ENCODE measurements around the gene PDGFB. TPM values are rescaled to one million over a fixed set of nuclear protein-coding genes. Genes with fewer than 3 reads are reported as not detected.

PDGFB gene
- total RNA-seq, 1 experiment from 2014 or later = 13.1 TPM

DNA sequence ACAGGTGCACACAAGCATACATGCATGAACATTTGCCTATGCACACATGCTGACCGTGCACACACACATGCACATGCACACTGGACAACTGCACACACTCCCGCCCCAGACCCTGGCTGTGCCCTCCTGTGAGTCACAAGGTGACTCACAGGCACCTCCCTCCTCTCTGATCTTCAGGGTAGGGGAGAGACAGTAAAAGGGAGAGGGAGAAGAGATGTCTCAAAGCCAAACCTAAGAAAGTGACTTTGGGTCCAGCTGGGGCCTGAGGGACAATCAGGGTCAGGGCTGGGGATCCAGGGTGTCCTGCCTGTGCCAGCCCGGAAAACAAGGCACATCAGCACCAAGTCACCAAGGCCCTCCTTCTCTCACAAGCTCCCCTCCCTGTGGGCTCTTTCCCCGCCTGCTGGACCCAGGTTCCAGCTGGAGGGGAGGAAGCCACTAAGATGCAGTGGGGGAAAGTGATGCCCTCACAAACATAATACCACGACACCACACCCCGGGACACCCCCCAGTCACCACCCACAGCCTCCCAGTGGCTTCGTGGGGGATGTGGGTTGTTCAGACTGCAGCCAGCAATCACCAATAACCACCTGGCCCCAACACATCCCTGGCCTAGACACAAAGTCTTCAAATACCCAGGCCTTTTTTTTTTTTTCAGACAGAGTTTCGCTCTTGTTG, 39.3 kb downstream of the PDGFB start:
- H3K9ac ChIP-seq (ENCODE audit: low read length) = peak overlapping the region; percentile 42

DNA sequence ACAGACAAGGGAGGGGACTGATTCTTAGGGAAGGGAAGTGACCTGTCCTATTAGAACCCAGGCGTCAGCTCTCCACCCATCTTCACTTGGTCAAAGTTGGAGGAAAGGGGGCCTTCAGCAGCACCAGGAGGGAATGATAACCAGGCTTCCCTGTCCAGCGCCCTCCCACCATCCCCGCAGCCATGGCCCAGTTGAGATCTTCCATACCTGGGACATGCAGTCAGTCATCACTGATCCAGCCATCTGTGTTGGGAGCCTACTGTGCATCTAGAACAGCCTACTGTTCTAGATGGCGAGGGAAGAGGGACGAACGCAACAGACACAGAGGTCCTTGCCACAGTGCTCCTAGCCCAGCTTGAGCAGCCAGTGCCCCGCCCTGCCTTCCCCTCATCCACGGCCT, 40.6 kb downstream of the PDGFB start:
- CTCF ChIA-PET = no interaction called here
- H2AFZ ChIP-seq (ENCODE audit: low read depth, low read length, poor library complexity, severe bottlenecking) = no peak overlapping the region
- no peak for ATAC-seq
- intact Hi-C loops (cut with micrococcal nuclease) = no loop called here
- H3K36me3 ChIP-seq (ENCODE audit: control insufficient read depth in 1 of 2, insufficient read depth in 2 of 2, low read length in 2 of 2) = no peaks in the 10 kb centered on the region
- H3K9me2 ChIP-seq (ENCODE audit: insufficient read depth) = no peaks in the 10 kb centered on the region
- H3K27ac ChIP-seq (ENCODE audit: low read depth, low read length) = no peak overlapping the region
- no peaks in the 10 kb centered on the region for H4K20me1 ChIP-seq (ENCODE audit: insufficient read depth)
- BruUV-seq (replicated peaks) = no TSS peak
- H3K9me3 ChIP-seq (ENCODE audit: control insufficient read depth in 1 of 2, insufficient read depth in 1 of 2, low read depth in 1 of 2, low read length in 2 of 2) = no peaks in the 10 kb centered on the region
- DNase-seq (ENCODE audit: low read depth, low spot score) = no peak
- POLR2A ChIA-PET = interaction anchor here (1.2 kb wide), 1 partner anchor 107 kb away, joined by 6 read pairs; no protein-coding TSS in a partner anchor
- no peak overlapping the region for H3K4me2 ChIP-seq (ENCODE audit: low read length)
- H3K9ac ChIP-seq (ENCODE audit: low read length) = no peak overlapping the region
- no peak overlapping the region for H3K4me3 ChIP-seq (replicated peaks in 1 of 2; ENCODE audit: low read depth in 1 of 2, low read length in 2 of 2)
- RAD21 ChIA-PET (ENCODE audit: low non-redundant PET in 1 of 2, low total read pairs in 2 of 2, uncharacterized antibody in 2 of 2, unreplicated experiment in 2 of 2) = no interaction called here
- H3K27me3 ChIP-seq (ENCODE audit: insufficient read depth, low read length) = no peaks in the 10 kb centered on the region
- H3K79me2 ChIP-seq (ENCODE audit: insufficient read depth, low read length) = no peaks in the 10 kb centered on the region
- TF ChIP-seq EGR1 (IDR thresholded peaks at IDR 0.05; ENCODE audit: low read depth) = no peak
- TF ChIP-seq, protein P1, sequence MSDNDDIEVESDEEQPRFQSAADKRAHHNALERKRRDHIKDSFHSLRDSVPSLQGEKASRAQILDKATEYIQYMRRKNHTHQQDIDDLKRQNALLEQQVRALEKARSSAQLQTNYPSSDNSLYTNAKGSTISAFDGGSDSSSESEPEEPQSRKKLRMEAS (IDR thresholded peaks at IDR 0.05) = no peak
- no peak for TF ChIP-seq JUND (IDR thresholded peaks at IDR 0.05)
- no peak for TF ChIP-seq EZH2phosphoT487 (IDR thresholded peaks at IDR 0.05; ENCODE audit: borderline replicate concordance)
- no peak for TF ChIP-seq YY1 (IDR thresholded peaks at IDR 0.05; ENCODE audit: extremely low read depth, insufficient replicate concordance, low read depth, low read length)
- no peak for TF ChIP-seq TCF7L2 (IDR thresholded peaks at IDR 0.05; ENCODE audit: borderline replicate concordance, extremely low read depth, insufficient read depth, insufficient read length)
- TF ChIP-seq ZNF274 (IDR thresholded peaks at IDR 0.05; ENCODE audit: low read depth, low read length) = no peak
- TF ChIP-seq, protein P2, sequence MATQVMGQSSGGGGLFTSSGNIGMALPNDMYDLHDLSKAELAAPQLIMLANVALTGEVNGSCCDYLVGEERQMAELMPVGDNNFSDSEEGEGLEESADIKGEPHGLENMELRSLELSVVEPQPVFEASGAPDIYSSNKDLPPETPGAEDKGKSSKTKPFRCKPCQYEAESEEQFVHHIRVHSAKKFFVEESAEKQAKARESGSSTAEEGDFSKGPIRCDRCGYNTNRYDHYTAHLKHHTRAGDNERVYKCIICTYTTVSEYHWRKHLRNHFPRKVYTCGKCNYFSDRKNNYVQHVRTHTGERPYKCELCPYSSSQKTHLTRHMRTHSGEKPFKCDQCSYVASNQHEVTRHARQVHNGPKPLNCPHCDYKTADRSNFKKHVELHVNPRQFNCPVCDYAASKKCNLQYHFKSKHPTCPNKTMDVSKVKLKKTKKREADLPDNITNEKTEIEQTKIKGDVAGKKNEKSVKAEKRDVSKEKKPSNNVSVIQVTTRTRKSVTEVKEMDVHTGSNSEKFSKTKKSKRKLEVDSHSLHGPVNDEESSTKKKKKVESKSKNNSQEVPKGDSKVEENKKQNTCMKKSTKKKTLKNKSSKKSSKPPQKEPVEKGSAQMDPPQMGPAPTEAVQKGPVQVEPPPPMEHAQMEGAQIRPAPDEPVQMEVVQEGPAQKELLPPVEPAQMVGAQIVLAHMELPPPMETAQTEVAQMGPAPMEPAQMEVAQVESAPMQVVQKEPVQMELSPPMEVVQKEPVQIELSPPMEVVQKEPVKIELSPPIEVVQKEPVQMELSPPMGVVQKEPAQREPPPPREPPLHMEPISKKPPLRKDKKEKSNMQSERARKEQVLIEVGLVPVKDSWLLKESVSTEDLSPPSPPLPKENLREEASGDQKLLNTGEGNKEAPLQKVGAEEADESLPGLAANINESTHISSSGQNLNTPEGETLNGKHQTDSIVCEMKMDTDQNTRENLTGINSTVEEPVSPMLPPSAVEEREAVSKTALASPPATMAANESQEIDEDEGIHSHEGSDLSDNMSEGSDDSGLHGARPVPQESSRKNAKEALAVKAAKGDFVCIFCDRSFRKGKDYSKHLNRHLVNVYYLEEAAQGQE (IDR thresholded peaks at IDR 0.05; ENCODE audit: low read depth) = no peak
- no peak for TF ChIP-seq POLR2AphosphoS5 (IDR thresholded peaks at IDR 0.05; ENCODE audit: low read depth, low read length)
- TF ChIP-seq RAD21 (IDR thresholded peaks at IDR 0.05; ENCODE audit: low read depth) = no peak
- TF ChIP-seq EZH2 (IDR thresholded peaks at IDR 0.05) = no peak
- peaks cover 35 to 54% of the 10 kb centered on the region in 2 experiments for H3K4me1 ChIP-seq (ENCODE audit: control insufficient read depth in 1 of 2, insufficient read depth in 2 of 2, low read length in 2 of 2)

More for the DNA sequence above, 39.3 kb downstream of the PDGFB start:
- peak overlapping the region; percentile 74 for H3K4me2 ChIP-seq (ENCODE audit: low read length)
- ChIA-PET CTCF (interaction anchor here (1.5 kb wide), 1 partner anchor 9 kb away, joined by 8 read pairs; no protein-coding TSS in a partner anchor), POLR2A (interaction anchor here (0.9 to 1.1 kb wide), 3 partner anchors 9 to 106 kb away, joined by 3 to 5 read pairs (median 4); no protein-coding TSS in a partner anchor), RAD21 (ENCODE audit: low non-redundant PET in 1 of 2, low total read pairs in 2 of 2, uncharacterized antibody in 2 of 2, unreplicated experiment in 2 of 2) (interaction anchor here in 1 of 2 experiments (0.7 to 0.9 kb wide), 2 partner anchors 41 to 104 kb away, joined by 3 to 4 read pairs; no protein-coding TSS in a partner anchor)
- H2AFZ ChIP-seq (ENCODE audit: low read depth, low read length, poor library complexity, severe bottlenecking) = no peak overlapping the region
- H3K27ac ChIP-seq (ENCODE audit: low read depth, low read length) = peak overlapping the region; percentile 45
- H3K4me1 ChIP-seq (ENCODE audit: control insufficient read depth in 1 of 2, insufficient read depth in 2 of 2, low read length in 2 of 2) = peaks cover 35 to 57% of the 10 kb centered on the region in 2 experiments
- ATAC-seq (peak; percentile 95), DNase-seq (ENCODE audit: low read depth, low spot score) (peak; percentile 46)
- intact Hi-C loops (cut with micrococcal nuclease) = loop anchor here (5.0 kb wide), 1 partner anchor 33 kb away; no protein-coding TSS in a partner anchor
- peak overlapping the region; percentile 16 to 27; a peak in 2 of 4 replicates for H3K4me3 ChIP-seq (replicated peaks in 1 of 2; ENCODE audit: low read depth in 1 of 2, low read length in 2 of 2)
- H3K9me3 ChIP-seq (ENCODE audit: control insufficient read depth in 1 of 2, insufficient read depth in 1 of 2, low read depth in 1 of 2, low read length in 2 of 2) = no peaks in the 10 kb centered on the region
- H3K79me2 ChIP-seq (ENCODE audit: insufficient read depth, low read length) = no peaks in the 10 kb centered on the region
- H3K27me3 ChIP-seq (ENCODE audit: insufficient read depth, low read length) = no peaks in the 10 kb centered on the region
- no peaks in the 10 kb centered on the region for H3K9me2 ChIP-seq (ENCODE audit: insufficient read depth)
- no peaks in the 10 kb centered on the region for H4K20me1 ChIP-seq (ENCODE audit: insufficient read depth)
- BruUV-seq (replicated peaks) = no TSS peak
- TF ChIP-seq FOSL1 (IDR thresholded peaks at IDR 0.05; ENCODE audit: low read depth) (peak; percentile 96), EZH2phosphoT487 (IDR thresholded peaks at IDR 0.05; ENCODE audit: borderline replicate concordance) (no peak), TCF7L2 (IDR thresholded peaks at IDR 0.05; ENCODE audit: borderline replicate concordance, extremely low read depth, insufficient read depth, insufficient read length) (peak; percentile 87), JUND (IDR thresholded peaks at IDR 0.05) (peak; percentile 89), SP1 (IDR thresholded peaks at IDR 0.05; ENCODE audit: low read depth) (peak; percentile 81), YY1 (IDR thresholded peaks at IDR 0.05; ENCODE audit: extremely low read depth, insufficient replicate concordance, low read depth, low read length) (no peak), ZNF274 (IDR thresholded peaks at IDR 0.05; ENCODE audit: low read depth, low read length) (no peak), CBX3 (IDR thresholded peaks at IDR 0.05; ENCODE audit: low read depth) (0 out of 2 replicates have a peak, but pooled peaks have one; percentile 22)
- TF ChIP-seq, protein P1 (IDR thresholded peaks at IDR 0.05) = peak; percentile 68
- no peaks in the 10 kb centered on the region for H3K36me3 ChIP-seq (ENCODE audit: control insufficient read depth in 1 of 2, insufficient read depth in 2 of 2, low read length in 2 of 2)

Data from HCT116 (cell line).